ENCODE data around the gene CCHCR1.
"Not testable (repeated sequence)": the region's sequence is repeated elsewhere in the genome, so short reads cannot be mapped to it uniquely, and the experiment has no call there.

- TF ChIP-seq OSR1 (CRISPR knock-in tag; IDR thresholded peaks at IDR 0.05); CSDC2 (CRISPR knock-in tag; IDR thresholded peaks at IDR 0.05); PATZ1 (CRISPR knock-in tag; IDR thresholded peaks at IDR 0.05; ENCODE audit: borderline replicate concordance); ESRRG (CRISPR knock-in tag; IDR thresholded peaks at IDR 0.05); CREB5 (CRISPR knock-in tag; IDR thresholded peaks at IDR 0.05; ENCODE audit: low read depth); TOX (CRISPR knock-in tag; IDR thresholded peaks at IDR 0.05; ENCODE audit: borderline replicate concordance); ZNF565 (CRISPR knock-in tag; conservative IDR thresholded peaks at IDR 0.05; ENCODE audit: low read depth); ZC3H10 (CRISPR knock-in tag; IDR thresholded peaks at IDR 0.05); POU6F1 (CRISPR knock-in tag; IDR thresholded peaks at IDR 0.05; ENCODE audit: borderline replicate concordance, low read depth); ISL1 (CRISPR knock-in tag; IDR thresholded peaks at IDR 0.05); GLIS3 (CRISPR knock-in tag; IDR thresholded peaks at IDR 0.05); ZFP30 (CRISPR knock-in tag; IDR thresholded peaks at IDR 0.05); BACH2 (CRISPR knock-in tag; IDR thresholded peaks at IDR 0.05; ENCODE audit: borderline replicate concordance); CSRNP3 (CRISPR knock-in tag; IDR thresholded peaks at IDR 0.05): not testable (repeated sequence)
Measured at GRCh38 chr6:31185695-31186051, 28.1 kb upstream of the CCHCR1 start.
